Prostate gland (tissue), 2 donors: Measurements from ENCODE around the gene TMEM218. TPM values are rescaled to one million over a fixed set of nuclear protein-coding genes. Genes with fewer than 3 reads are reported as not detected.
"Not testable (repeated sequence)": the region's sequence is repeated elsewhere in the genome, so short reads cannot be mapped to it uniquely, and the experiment has no call there.

ENCODE experiments used
- DNase-seq: peaks from one replicate; pipeline ENCODE4 v3.0.0-alpha.2; 2019; ENCODE audit warnings: low spot score
- H3K27ac ChIP-seq, 2 donors: fragments of 200-600 bp; sonication (generic); 2 replicates each; pipeline ENCODE4 v1.5.1; 2017 to 2019
- H3K27me3 ChIP-seq: fragments of 200-600 bp; sonication (generic); replicated peaks from 2 replicates; pipeline ENCODE4 v1.5.1; 2019; ENCODE audit not compliant: insufficient read depth
- H3K36me3 ChIP-seq, 2 donors: fragments of 200-600 bp; sonication (generic); 1 replicate in 1 of 2; 2 replicates in 1 of 2; pipeline versions ENCODE4 v1.5.1 to v1.8.1; 2017 to 2019
- H3K4me1 ChIP-seq: fragments of 200-600 bp; sonication (generic); replicated peaks from 2 replicates; pipeline ENCODE4 v1.5.1; 2019
- H3K4me3 ChIP-seq, 2 donors: fragments of 200-600 bp; sonication (generic); 2 replicates each; pipeline ENCODE4 v1.5.1; 2017 to 2019
- H3K9me3 ChIP-seq: fragments of 200-600 bp; sonication (generic); 2 replicates; pipeline ENCODE4 v1.5.1; 2017
- CTCF ChIP-seq, 4 experiments: fragments of 200-600 bp in 2 of 4; fragments of 450-650 bp in 2 of 4; sonication (generic) in 2 of 4; IDR thresholded peaks; 1 replicate in 3 of 4; 2 replicates in 1 of 4; pipeline ENCODE4 v1.5.1; 2016 to 2019; ENCODE audit warnings: antibody characterized with exemption in 4 of 4, mild to moderate bottlenecking in 2 of 4, moderate library complexity in 2 of 4
- POLR2A ChIP-seq: fragments of 450-650 bp; IDR thresholded peaks from one replicate; pipeline ENCODE4 v1.6.1; 2016; ENCODE audit warnings: antibody characterized with exemption, mild to moderate bottlenecking
- POLR2AphosphoS5 ChIP-seq: sonication (generic); formaldehyde crosslinking; IDR thresholded peaks from one replicate; pipeline ENCODE4 v1.6.1; 2017; ENCODE audit warnings: antibody characterized with exemption
- WGBS: methylation state at CpG from one replicate; pipeline ENCODE4 v1.1.5; 2018; 5-methylcytosine and 5-hydroxymethylcytosine counted together
- intact Hi-C: fragments of 100-400 bp; cut with DNase I; formaldehyde crosslinking; loops from one replicate; pipeline ENCODE4 v1.14.2; 2022
- total RNA-seq, 2 donors: library from RNA; depleted of rRNA; stranded (reverse); fragments of >200 nt; gene quantifications; one replicate each; pipeline ENCODE4 v1.1.0, GENCODE V29; 2016

TMEM218 gene
- total RNA-seq, 2 donors from 2014 or later, result 17.7 to 33.5 TPM

GRCh38 chr11:125056931-125057692 lies 54.3 kb downstream of the TMEM218 start:
- no peak for DNase-seq
- H3K4me1 ChIP-seq, result no peaks in the 10 kb centered on the region
- TF ChIP-seq POLR2AphosphoS5 (no peak), CTCF (IDR thresholded peaks at IDR 0.05) (no peak), POLR2A (no peak)
- H3K4me3 ChIP-seq, result no peak overlapping the region
- WGBS, result 76% methylated on average over 5 of the region's 5 CpGs
- H3K27ac ChIP-seq, result peak overlapping the region in 1 of 2 donors; percentile 8
- no peaks in the 10 kb centered on the region for H3K27me3 ChIP-seq
- H3K9me3 ChIP-seq, result no peaks in the 10 kb centered on the region
- intact Hi-C loops, result no loop called here
- no peaks in the 10 kb centered on the region for H3K36me3 ChIP-seq

- H3K27me3 ChIP-seq, H3K36me3 ChIP-seq, H3K9me3 ChIP-seq, H3K4me1 ChIP-seq, intact Hi-C loops, H3K4me3 ChIP-seq, DNase-seq: not testable (repeated sequence)
- 95% methylated on average over 2 of the region's 2 CpGs for WGBS
- peak overlapping the region in 1 of 2 donors; percentile 71 for H3K27ac ChIP-seq
Measured at GRCh38 chr11:125056111-125056510, 55.3 kb downstream of the TMEM218 start.

- no peaks in the 10 kb centered on the region for H3K36me3 ChIP-seq
- no peaks in the 10 kb centered on the region for H3K9me3 ChIP-seq
- H3K4me3 ChIP-seq, result no peak overlapping the region
- no peaks in the 10 kb centered on the region for H3K4me1 ChIP-seq
- intact Hi-C loops, result no loop called here
- 19% methylated on average over 2 of the region's 2 CpGs for WGBS
- DNase-seq, result peak; percentile 35
- H3K27me3 ChIP-seq, result no peaks in the 10 kb centered on the region
- peak overlapping the region; percentile 8 to 71 for H3K27ac ChIP-seq
- no peak for TF ChIP-seq POLR2A
- peak in 1 of 4 experiments; percentile 28 for TF ChIP-seq CTCF (IDR thresholded peaks at IDR 0.05)
- peak; percentile 88 for TF ChIP-seq POLR2AphosphoS5
Measured at GRCh38 chr11:125055107-125055715, 56.2 kb downstream of the TMEM218 start.

DNA sequence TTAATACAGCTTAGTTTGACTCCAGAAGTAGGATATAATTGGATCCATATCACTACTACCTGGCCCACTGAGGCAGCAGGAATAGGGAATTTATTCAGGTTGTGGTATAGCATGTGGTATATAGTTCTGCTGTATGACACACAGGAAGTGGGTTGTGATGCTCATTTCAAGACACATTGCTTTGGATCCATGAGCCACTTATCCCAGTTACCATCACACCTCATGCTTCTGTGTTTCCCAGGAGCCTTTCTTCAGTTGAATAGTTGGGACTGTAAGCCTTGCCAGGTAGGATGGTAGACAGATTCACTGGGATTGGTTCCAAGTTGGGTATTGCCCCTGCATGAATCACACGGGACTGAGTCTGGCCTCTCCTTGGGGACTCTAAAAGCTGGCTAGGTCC lies 58.3 kb downstream of the TMEM218 start:
- no peak for TF ChIP-seq POLR2AphosphoS5
- TF ChIP-seq CTCF (IDR thresholded peaks at IDR 0.05), result no peak
- TF ChIP-seq POLR2A, result no peak
- WGBS, result 52% methylated on average over 1 of the region's 1 CpG
- H3K9me3 ChIP-seq, result no peaks in the 10 kb centered on the region

GRCh38 chr11:125052047-125052446 lies 59.4 kb downstream of the TMEM218 start:
- Histone ChIP-seq H3K27ac (no peak overlapping the region), H3K4me1 (no peaks in the 10 kb centered on the region), H3K4me3 (no peak overlapping the region), H3K27me3 (no peaks in the 10 kb centered on the region), H3K36me3 (no peaks in the 10 kb centered on the region), H3K9me3 (no peaks in the 10 kb centered on the region)
- intact Hi-C loops, result no loop called here
- DNase-seq, result no peak
- TF ChIP-seq POLR2A, result no peak
- no peak for TF ChIP-seq POLR2AphosphoS5
- no peak for TF ChIP-seq CTCF (IDR thresholded peaks at IDR 0.05)

More for the DNA sequence above, 58.3 kb downstream of the TMEM218 start:
- intact Hi-C loops, result no loop called here
- no peaks in the 10 kb centered on the region for H3K27me3 ChIP-seq
- H3K4me1 ChIP-seq, result no peaks in the 10 kb centered on the region
- no peak overlapping the region for H3K4me3 ChIP-seq
- no peak for DNase-seq
- H3K27ac ChIP-seq, result no peak overlapping the region
- H3K36me3 ChIP-seq, result no peaks in the 10 kb centered on the region
